Sciatic nerve (tissue), 2 donors: ENCODE measurements around the gene ARFGEF3. TPM values are rescaled to one million over a fixed set of nuclear protein-coding genes. Genes with fewer than 3 reads are reported as not detected.
A peak's percentile ranks its signal among the peaks of the same experiment; 100 is the strongest.

Experiments used
- ATAC-seq: fragments of 200-7000 bp; cut with Tn5 transposase; one replicate; pipeline ENCODE4 v1.9.1; 2020; ENCODE audit warnings: mild to moderate bottlenecking, moderate library complexity
- DNase-seq: peaks from one replicate; pipeline ENCODE4 v3.0.0-alpha.2; 2020; ENCODE audit warnings: low spot score
- intact Hi-C: fragments of 100-400 bp; cut with DNase I; formaldehyde crosslinking; loops from one replicate; pipeline ENCODE4 v1.14.2; 2022
- total RNA-seq: library from RNA; stranded (reverse); fragmentation: NEBNext Ultra II Directional; extraction: Animal tissue kit (Norgen Biotek cat#: 25700); gene quantifications from one replicate; pipeline ENCODE4 v1.2.1, GENCODE V29; 2021
- donor health status: DM: no; HTN: no; CAD: no.
- donor health status: DM: no; HTN: no; CAD: no.

ARFGEF3 gene
- total RNA-seq, 1 donor from 2014 or later: 7.4 TPM

DNA sequence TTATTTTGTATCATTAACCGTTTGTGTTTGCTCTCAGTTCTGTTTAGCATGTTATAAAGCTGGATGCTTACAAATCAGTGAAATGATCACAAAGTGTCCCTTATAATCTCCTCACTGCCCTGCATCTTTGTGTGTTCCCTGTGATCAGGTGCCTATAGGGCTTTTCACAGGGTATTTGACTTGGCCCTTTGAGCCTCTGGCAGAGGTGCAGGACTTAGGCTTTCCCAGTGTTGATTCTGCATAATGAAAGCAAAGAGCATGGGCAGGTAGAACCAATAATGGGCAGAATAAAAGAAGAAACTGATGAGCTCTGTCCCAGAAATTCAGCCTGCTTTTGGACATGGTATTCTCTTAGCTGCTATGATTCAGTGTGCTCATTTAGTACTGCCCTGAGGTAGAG, 73.5 kb downstream of the ARFGEF3 start:
- no peak for ATAC-seq
- intact Hi-C loops: no loop called here
- DNase-seq: no peak

DNA sequence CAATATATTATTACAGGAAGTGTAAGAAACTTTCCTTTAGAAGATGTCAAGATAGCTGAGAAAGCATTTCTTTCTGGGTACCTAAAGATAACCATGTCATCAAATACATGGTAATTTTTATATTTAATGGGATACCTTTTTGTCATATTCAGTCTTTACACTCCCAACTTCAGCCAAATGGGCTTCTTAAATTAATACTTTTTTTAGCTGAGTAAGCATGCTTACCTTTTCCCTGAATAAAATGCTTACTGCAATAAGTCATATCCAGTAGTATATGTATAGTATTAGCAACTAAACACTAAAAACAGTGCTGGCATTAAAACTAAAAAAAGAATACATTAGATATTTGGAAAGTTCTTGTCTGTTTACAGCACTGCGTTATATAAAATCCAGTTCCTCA, 74.0 kb downstream of the ARFGEF3 start:
- no peak for DNase-seq
- ATAC-seq: no peak
- intact Hi-C loops: no loop called here

DNA sequence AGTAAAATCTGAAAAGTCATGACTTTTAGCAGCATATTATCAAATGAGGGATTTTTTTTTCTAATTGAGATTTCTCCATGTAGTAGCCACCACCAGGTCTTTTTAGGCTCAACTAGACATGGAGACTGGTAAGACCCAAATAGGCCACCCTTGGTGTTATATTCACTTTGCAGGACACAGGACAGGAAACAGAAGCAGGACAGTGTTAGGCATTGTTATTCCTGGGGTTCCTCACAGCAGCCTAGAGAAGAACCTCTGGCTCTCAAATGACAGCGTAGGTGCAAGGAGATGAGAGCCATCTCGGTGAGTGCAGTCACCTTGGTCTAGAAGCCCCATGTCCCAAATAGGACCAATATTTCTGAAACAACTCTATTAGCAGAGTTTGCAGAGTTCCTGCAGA, 75.7 kb downstream of the ARFGEF3 start:
- ATAC-seq (no peak), DNase-seq (no peak)
- intact Hi-C loops: no loop called here

DNA sequence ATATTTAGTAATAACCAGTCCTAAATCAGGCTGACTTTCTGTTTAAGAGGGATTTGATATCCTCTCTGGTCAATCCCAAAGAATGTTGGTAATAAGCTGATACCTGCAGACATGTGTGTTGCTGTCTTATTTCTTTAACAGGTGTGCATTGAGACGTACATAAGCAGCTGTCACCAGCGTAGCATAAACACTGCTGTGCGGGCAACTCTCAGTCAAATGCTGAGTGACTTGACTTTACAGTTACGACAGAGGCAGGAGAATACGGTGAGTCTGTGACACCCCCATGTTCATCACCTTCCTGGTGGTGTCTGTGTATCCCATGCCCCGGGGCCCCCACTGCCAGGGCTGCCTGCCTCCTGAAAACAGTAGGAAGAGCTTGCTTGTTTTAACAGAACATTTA, 76.6 kb downstream of the ARFGEF3 start:
- intact Hi-C loops: no loop called here
- DNase-seq: no peak
- ATAC-seq: no peak

DNA sequence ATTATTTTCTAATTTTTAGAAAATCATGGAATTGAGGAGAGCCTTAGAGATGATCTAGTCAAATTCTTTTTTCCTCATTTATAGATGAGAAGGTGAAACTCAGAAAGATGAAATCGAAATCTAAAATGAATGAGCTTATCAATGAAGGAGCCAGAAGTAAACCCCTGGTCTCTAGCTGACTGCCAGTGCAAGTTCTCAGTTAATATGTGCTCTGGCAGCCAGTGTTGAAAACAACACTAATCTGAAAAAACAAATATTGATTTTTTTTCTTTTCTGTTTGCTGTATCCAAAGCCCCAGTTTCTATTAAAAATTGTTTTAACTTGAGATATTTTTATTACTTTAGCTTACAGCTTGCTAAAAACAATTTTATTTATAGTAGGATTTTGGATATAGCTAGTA, 78.0 kb downstream of the ARFGEF3 start:
- DNase-seq (no peak), ATAC-seq (no peak)
- intact Hi-C loops: no loop called here

DNA sequence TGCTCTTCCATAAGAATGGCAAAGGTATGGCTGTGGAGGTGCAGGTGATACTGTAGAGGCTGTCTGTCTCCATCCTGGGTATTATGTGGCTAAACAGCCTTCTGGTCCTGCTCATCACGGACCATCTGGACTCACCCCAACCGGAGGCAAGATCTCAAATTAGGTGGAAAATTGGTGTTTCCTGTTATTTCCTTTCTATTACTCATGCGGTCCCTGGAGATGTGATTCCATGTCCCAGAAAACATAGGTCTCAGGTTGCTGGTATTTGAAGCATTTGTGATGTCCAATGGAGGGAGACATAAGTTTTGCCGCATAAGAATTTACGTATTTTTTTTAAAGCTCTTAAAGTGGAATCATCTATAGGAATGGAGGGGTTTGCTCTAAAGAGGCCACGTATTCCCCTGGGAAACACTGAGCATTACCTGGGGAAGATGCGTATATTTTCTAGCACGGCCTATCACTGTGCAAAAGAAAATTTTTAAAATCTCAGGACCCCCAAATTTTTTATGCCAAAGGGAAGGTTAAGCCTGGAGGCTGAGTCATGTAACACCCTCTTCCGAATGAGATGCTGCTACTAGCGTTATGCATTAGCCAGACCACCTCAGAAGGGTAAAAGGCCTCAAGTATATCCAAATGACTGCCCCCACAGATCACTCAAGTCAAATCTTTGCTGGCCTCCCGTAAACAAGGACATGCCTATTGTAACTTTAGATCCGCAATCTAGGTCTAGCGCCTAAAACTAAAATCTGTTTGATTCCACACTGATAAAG, 78.9 kb downstream of the ARFGEF3 start:
- DNase-seq (no peak), ATAC-seq (no peak)
- intact Hi-C loops: no loop called here

DNA sequence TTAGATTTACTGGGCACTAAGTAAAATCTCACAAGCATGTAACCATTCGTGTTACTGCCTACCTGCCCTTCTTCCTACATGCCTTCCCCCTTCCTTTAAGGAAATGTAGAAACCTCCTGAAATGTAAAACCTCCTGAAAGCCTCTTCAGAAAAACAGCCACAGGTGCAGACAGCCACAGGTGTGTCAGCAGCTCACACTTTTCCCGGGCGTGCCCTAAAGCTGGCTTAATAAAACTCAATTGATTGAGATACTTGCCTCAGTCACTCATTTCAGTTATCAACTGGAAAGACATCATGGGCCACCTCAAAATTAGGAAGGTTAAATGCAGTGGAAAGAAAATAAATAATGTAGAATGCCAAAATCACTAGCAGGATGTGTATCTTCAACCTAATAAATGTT, 79.6 kb downstream of the ARFGEF3 start:
- intact Hi-C loops: no loop called here
- DNase-seq (no peak), ATAC-seq (no peak)

DNA sequence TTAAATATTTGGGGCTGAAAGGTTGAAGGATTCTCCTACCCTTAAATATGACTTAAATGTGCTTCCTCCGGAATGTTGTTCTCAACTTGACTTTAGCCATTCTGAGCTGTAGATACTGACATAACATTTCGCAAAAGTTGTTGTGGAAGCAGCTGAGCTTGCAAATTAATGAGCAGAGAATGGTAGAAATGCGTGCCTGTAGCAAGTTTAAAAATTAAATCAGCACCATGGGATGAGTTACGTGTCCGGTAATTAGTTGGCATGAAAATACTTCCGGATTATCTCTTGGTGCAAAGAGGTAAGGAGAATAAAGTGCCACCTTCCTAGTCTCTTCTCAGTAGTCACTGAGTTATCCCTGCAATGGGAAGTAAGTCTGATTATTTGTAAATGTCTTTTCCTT, 80.2 kb downstream of the ARFGEF3 start:
- intact Hi-C loops: no loop called here
- no peak for DNase-seq
- ATAC-seq: no peak

DNA sequence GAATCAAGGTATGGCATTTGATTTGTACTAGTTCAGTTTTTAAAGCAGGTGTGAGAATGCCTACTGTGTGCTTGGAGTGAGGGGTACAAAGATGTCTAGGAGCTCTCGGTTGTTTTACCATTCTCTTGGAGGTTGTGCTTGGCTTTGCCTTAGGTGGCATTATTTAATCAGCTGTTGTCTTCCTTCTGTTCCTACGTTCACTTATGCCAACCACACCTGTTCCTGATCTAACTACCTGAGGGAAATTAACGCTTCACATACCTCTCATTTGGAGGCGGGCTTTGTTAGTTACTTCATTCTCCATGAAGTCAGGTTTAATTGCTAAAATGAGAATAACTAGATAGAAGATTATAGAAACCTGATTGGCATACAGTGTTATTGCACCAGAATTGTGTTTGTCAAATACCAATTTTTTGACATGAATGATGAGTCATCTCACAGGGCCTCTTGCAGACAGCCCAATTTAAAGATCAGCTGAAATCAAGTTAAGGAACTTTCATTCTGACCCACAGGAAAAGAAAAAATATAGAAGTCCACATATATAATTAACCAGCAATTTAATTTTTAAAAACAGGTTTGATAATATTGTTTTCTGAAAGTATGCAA, 81.4 kb downstream of the ARFGEF3 start:
- intact Hi-C loops: no loop called here
- ATAC-seq (no peak), DNase-seq (no peak)

DNA sequence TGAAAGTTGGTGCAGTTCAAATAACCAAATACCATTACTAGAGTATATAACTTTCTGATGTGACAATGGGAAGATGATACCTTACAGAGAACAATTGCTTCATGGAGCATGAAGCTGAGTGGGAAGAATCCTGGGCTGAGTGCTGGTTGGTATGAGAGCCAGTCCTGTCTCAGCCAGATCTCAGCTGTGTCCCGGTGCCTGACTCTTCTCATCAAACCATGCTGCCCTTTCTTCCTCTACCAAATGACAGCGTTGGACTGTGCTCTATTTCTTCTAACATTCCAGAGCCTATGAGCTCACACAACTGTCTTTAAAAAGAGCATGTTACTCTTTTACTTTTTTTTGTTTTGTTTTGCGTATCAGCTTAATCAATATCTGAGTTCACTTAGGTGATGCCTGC, 84.0 kb downstream of the ARFGEF3 start:
- ATAC-seq: no peak
- no peak for DNase-seq

DNA sequence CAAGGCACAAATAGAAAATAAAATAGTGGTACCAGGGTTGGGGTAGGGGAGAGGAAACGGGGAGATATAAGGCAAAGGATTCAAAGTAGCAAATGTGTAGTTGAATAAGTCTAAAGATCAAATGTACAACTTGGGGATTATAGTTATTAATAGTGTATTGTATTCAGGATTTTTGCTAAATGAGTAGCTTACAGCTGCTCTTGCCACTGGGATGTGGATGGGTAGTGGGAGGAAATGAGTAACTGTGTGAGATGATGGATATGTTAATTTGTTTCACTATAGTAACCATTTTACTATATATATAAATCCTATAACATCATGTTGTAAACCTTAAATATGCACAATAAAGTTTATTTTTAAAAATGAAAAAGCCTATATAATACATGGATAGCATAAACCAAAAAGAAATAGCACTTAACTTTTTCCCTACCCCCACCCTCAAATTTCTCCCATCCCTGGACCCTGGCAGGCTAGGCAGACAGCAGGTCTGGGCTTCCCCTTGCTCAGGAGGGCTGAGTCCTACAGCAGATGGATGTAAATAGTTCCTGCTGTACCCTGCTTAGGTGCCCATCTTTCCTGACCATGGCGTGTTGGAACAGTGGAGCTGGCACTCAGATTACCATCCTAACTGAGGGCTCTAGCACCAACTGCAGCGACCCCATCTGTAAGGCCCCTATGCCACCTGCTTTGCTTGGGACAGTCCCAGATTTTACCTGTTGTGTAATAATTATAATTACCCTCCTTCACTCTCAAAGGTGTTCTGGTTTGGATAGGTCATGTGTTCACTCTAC, 85.1 kb downstream of the ARFGEF3 start:
- no peak for ATAC-seq

More for the DNA sequence above, 84.0 kb downstream of the ARFGEF3 start:
- intact Hi-C loops: no loop called here

DNA sequence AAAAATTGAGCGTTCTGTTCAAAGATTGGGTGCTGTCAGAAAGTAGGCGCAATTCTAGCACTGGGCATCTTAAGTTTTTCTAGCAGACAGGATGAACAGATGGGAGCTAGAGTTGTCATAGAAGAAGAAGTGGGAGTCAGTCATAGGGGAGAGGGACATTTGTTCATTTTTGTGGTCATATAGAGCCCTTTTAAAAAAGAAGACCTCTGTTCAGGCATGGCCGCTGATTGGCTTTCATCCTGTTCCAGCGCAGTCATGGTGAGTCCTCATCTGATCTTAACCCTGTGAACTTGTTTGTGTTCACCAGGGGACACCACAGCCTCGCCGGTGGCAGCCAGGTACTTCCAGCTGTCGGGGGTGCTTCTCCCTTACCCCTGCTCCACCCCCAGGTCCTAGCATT, 86.3 kb downstream of the ARFGEF3 start:
- ATAC-seq (no peak), DNase-seq (no peak)
- intact Hi-C loops: no loop called here

More for the DNA sequence above, 85.1 kb downstream of the ARFGEF3 start:
- DNase-seq: no peak
- intact Hi-C loops: no loop called here

DNA sequence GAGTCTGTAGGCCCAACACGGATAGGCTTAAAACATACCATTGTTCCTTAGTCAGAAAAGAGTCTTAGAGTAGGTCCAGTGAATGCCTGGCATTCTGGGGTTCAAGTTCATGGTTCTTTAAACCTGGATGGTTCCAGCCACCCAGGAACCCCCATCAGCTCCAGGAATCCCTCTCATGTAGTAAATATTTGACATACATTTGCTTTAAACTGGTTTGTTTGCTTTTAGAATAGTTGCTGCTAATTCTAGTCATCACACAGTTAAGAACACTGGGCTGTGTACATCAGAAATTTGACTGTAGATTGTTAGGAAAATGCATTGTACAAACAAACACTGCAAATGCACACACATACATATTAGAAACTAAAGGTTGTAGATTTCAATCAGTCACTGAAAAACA, 87.1 kb downstream of the ARFGEF3 start:
- intact Hi-C loops: no loop called here
- no peak for ATAC-seq

DNA sequence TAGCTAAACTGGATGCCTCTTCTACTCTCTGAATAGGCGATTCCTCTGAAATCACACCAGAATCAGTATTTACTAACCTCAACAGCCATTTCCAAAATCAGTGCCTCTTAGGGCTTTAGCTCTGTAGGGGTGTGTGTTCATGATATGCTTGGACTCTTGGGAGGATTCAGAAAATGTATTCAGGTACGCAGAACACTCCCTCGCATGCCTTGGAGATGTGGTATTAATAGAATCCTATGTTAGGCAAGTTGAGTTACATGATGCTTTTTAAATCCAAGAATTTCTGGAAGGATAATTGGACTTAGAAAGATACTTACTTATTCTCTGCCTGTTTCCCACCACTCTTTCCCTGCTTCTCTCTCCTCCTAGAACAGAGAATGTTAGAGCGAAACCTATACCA, 88.3 kb downstream of the ARFGEF3 start:
- intact Hi-C loops: no loop called here
- DNase-seq (no peak), ATAC-seq (no peak)

More for the DNA sequence above, 87.1 kb downstream of the ARFGEF3 start:
- no peak for DNase-seq

DNA sequence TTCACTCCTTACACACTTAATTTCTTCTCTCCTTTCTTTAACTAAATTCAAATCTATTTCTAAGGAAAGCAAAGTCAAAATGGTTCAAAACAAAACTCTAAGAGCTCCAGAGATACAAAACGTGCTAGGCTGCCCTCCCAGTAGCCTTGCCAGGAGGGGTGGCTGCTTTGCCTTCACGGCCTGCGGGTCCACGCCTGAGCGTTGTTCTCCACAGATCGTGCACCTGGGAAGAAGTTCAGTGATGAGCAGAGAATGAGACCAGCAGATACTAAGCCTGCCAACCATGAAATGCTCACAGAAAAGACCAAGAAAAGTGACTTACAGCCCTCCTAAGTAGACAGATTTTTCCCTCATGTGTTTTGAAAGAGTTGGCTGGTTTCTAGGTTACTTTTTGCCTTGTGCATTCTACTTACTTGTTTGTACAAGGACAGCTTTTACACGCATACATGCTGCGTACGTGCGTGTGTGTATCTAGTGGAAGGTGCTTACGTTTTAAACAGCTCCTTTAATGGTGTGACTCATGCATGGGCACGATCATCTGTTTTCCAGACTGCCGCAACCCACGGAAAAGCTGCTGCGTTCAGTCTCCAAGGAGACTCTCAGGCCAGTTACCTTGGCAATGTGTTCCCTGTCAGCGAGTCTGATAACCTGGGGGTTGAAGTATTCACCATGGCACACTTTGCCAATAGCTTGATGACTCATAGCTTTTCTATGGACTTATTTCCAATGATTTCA, 88.9 kb downstream of the ARFGEF3 start:
- intact Hi-C loops: no loop called here
- DNase-seq (no peak), ATAC-seq (peak; percentile 58)

DNA sequence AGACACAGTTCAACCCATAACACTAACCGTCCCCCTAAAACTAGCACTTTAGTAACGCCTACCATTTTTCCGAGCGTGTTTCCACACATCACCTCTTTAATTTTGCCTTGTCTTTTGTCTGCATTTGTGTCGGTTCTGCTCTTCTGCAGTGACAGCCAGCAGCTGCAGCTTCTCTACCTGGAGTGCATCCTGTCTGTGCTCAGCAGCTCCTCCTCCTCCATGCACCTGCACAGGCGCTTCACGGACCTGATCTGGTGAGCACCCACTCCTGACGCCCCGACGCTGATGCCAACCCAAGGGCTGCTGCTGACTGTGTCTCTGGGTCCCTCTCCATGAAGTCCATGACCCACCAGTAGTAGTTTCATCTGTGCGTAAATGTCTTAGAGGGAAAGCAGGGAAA, 92.0 kb downstream of the ARFGEF3 start:
- no peak for ATAC-seq
- intact Hi-C loops: no loop called here

DNA sequence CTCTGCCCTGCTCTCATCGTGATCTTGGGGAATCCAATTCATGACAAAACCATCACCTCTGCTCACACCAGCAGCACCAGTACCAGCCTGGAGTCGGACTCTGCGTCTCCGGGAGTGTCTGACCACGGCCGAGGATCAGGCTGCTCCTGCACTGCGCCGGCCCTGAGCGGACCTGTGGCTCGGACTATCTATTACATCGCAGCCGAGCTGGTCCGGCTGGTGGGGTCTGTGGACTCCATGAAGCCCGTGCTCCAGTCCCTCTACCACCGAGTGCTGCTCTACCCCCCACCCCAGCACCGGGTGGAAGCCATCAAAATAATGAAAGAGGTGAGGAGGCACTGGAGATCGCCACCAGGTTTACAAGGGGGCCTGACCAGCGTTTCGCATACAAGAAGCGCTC, 93.7 kb downstream of the ARFGEF3 start:
- intact Hi-C loops: no loop called here
- DNase-seq (no peak), ATAC-seq (no peak)

More for the DNA sequence above, 92.0 kb downstream of the ARFGEF3 start:
- no peak for DNase-seq

DNA sequence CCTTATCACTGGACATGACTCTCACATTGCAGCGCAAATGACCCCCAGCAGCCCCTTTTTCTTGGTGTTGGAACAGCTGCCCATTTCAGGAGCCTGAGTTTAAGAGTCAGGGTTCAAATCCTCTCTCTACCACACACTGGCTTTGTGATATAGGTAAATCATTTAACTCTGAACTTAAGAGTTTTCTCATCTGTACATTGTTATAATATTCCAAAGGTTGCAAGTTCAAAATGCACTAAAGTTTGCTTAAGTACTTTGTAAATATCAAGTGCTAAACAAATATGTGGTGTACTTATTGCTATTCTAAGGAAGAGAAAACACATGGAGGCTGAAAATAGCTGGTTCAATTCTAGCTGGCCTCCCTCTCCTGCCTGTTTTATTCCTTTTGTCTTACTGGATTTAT, 95.9 kb downstream of the ARFGEF3 start:
- DNase-seq (no peak), ATAC-seq (no peak)
- intact Hi-C loops: no loop called here

DNA sequence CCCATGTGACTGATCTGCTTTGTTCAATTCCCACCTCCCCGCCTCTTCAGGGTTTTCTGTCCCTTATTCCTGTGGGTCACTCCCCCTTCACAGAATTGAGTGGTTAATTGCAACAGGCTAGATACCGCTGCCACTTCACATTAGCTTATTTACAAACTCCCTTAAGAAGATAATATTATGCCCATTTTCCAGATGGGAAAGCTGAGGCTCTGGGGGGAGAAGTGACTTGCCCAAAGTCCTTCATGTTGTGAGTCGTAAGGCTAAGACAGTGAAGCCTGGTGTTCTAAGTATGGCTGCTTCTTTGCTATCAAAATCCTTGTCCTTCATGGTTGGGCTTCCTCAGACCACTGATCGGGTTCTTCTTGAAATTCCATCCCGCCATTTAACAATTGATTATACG, 96.5 kb downstream of the ARFGEF3 start:
- DNase-seq (no peak), ATAC-seq (no peak)
- intact Hi-C loops: no loop called here

DNA sequence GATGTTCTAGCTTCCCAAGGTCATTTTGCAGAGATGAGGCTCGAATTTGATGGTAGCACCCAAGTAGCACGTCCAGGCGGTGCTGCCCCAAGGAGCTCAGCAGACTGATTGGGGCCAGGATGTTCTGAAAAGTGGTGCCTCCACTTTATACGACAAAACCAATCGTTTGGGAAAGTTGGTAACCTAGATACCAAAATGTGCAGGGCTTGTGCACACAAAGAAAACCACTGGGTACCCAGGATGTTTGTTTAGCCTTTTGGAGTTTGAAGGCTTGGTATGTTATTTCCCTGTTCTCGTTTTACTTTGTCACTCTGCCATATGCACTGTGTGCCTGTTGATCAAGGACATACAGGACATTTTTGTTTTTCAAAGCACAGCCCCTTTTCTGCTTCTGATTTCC, 97.3 kb downstream of the ARFGEF3 start:
- intact Hi-C loops: no loop called here
- no peak for ATAC-seq

More for the DNA sequence above, 97.3 kb downstream of the ARFGEF3 start:
- no peak for DNase-seq
